ENCODE results near the gene TTC7B. TPM values are rescaled to one million over a fixed set of nuclear protein-coding genes. Genes with fewer than 3 reads are reported as not detected.

Gene TTC7B
- total and polyA plus RNA-seq, 9 of the 15 experiments (the other 6 are each of a cell fraction or from before 2014, with no cell fraction given) = 2.2 to 77.2 (median 36.7) TPM

GRCh38 chr14:90804292-90805083 lies 11.7 kb downstream of the TTC7B start (continued):
- TF ChIP-seq, protein P1, sequence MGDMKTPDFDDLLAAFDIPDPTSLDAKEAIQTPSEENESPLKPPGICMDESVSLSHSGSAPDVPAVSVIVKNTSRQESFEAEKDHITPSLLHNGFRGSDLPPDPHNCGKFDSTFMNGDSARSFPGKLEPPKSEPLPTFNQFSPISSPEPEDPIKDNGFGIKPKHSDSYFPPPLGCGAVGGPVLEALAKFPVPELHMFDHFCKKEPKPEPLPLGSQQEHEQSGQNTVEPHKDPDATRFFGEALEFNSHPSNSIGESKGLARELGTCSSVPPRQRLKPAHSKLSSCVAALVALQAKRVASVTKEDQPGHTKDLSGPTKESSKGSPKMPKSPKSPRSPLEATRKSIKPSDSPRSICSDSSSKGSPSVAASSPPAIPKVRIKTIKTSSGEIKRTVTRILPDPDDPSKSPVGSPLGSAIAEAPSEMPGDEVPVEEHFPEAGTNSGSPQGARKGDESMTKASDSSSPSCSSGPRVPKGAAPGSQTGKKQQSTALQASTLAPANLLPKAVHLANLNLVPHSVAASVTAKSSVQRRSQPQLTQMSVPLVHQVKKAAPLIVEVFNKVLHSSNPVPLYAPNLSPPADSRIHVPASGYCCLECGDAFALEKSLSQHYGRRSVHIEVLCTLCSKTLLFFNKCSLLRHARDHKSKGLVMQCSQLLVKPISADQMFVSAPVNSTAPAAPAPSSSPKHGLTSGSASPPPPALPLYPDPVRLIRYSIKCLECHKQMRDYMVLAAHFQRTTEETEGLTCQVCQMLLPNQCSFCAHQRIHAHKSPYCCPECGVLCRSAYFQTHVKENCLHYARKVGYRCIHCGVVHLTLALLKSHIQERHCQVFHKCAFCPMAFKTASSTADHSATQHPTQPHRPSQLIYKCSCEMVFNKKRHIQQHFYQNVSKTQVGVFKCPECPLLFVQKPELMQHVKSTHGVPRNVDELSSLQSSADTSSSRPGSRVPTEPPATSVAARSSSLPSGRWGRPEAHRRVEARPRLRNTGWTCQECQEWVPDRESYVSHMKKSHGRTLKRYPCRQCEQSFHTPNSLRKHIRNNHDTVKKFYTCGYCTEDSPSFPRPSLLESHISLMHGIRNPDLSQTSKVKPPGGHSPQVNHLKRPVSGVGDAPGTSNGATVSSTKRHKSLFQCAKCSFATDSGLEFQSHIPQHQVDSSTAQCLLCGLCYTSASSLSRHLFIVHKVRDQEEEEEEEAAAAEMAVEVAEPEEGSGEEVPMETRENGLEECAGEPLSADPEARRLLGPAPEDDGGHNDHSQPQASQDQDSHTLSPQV (IDR thresholded peaks at IDR 0.05) = 0 out of 2 replicates have a peak, but pooled peaks have one; percentile 25
- TF ChIP-seq RBBP5 (IDR thresholded peaks at IDR 0.05; ENCODE audit: borderline replicate concordance, insufficient read depth, low read length, poor library complexity, severe bottlenecking) (peak; percentile 16), LCOR (CRISPR knock-in tag; IDR thresholded peaks at IDR 0.05) (no peak), POLR3G (IDR thresholded peaks at IDR 0.05; ENCODE audit: extremely low read depth, insufficient read length, insufficient replicate concordance) (no peak), PTRF (tag; IDR thresholded peaks at IDR 0.05) (no peak), ZBTB17 (CRISPR knock-in tag; IDR thresholded peaks at IDR 0.05) (peak; percentile 43; the same call in 1 of the 2 replicates), ZBED1 (IDR thresholded peaks at IDR 0.05) (no peak), NR2C2 (CRISPR knock-in tag; IDR thresholded peaks at IDR 0.05) (no peak), NR2C2 (tag; IDR thresholded peaks at IDR 0.05) (no peak; the same call in 1 of the 2 replicates), NFATC3 (IDR thresholded peaks at IDR 0.05) (no peak), ZBTB7A (IDR thresholded peaks at IDR 0.05; ENCODE audit: borderline replicate concordance, control insufficient read depth, low read depth, low read length) (peak; percentile 46; the same call in 1 of the 2 replicates)
- TF ChIP-seq, protein P2, sequence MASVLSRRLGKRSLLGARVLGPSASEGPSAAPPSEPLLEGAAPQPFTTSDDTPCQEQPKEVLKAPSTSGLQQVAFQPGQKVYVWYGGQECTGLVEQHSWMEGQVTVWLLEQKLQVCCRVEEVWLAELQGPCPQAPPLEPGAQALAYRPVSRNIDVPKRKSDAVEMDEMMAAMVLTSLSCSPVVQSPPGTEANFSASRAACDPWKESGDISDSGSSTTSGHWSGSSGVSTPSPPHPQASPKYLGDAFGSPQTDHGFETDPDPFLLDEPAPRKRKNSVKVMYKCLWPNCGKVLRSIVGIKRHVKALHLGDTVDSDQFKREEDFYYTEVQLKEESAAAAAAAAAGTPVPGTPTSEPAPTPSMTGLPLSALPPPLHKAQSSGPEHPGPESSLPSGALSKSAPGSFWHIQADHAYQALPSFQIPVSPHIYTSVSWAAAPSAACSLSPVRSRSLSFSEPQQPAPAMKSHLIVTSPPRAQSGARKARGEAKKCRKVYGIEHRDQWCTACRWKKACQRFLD (CRISPR knock-in tag; IDR thresholded peaks at IDR 0.05) = 0 out of 2 replicates have a peak, but pooled peaks have one; percentile 21
- TF ChIP-seq, protein P3, sequence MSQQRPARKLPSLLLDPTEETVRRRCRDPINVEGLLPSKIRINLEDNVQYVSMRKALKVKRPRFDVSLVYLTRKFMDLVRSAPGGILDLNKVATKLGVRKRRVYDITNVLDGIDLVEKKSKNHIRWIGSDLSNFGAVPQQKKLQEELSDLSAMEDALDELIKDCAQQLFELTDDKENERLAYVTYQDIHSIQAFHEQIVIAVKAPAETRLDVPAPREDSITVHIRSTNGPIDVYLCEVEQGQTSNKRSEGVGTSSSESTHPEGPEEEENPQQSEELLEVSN (IDR thresholded peaks at IDR 0.05; ENCODE audit: borderline replicate concordance in 1 of 2, extremely low read depth in 1 of 2, insufficient read depth in 1 of 2, insufficient read length in 1 of 2, low read depth in 1 of 2, low read length in 1 of 2, poor library complexity in 1 of 2, severe bottlenecking in 1 of 2) = no peak

Data from K562 (cell line).